MCF 10A (cell line): ENCODE measurements around the gene PPP2R3A. TPM values are rescaled to one million over a fixed set of nuclear protein-coding genes. Genes with fewer than 3 reads are reported as not detected.
A peak's percentile ranks its signal among the peaks of the same experiment; 100 is the strongest.
"Not testable (repeated sequence)": the region's sequence is repeated elsewhere in the genome, so short reads cannot be mapped to it uniquely, and the experiment has no call there.

Source experiments
- BruUV-seq: library from RNA; stranded (reverse); fragments of 400-500 nt; replicated peaks from 2 replicates; lab custom pipeline; 2021; lab: Mats Ljungman, UMichigan
- CTCF ChIA-PET: fragments of 300-600 bp; sonication (Branson Sonifier 250); formaldehyde crosslinking; extraction: SDS; loops from one replicate; lab custom pipeline; 2021; ENCODE audit warnings: antibody characterized with exemption, inconsistent platforms; lab: Yijun Ruan, JAX
- POLR2A ChIA-PET: fragments of 300-600, 350-650 bp; sonication (Branson Sonifier 250); formaldehyde crosslinking; extraction: SDS; loops from one replicate; lab custom pipeline; 2020; ENCODE audit warnings: antibody characterized with exemption, inconsistent platforms; lab: Yijun Ruan, JAX
- DNase-seq: peaks from one replicate; pipeline ENCODE4 v3.0.0-alpha.2; 2018; ENCODE audit not compliant: unreplicated experiment
- H3K27ac Mint-ChIP-seq: one replicate; pipeline ENCODE4 v1.8.0; 2022; ENCODE audit warnings: mild to moderate bottlenecking, low read depth, mixed read lengths; ENCODE audit not compliant: unreplicated experiment
- H3K27me3 Mint-ChIP-seq: one replicate; pipeline ENCODE4 v1.8.0; 2022; ENCODE audit warnings: mixed read lengths; ENCODE audit not compliant: insufficient read depth, unreplicated experiment
- H3K36me3 Mint-ChIP-seq: one replicate; pipeline ENCODE4 v1.8.0; 2022; ENCODE audit warnings: mild to moderate bottlenecking, moderate library complexity, mixed read lengths; ENCODE audit not compliant: insufficient read depth, unreplicated experiment
- H3K4me1 Mint-ChIP-seq: one replicate; pipeline ENCODE4 v1.8.0; 2022; ENCODE audit warnings: mixed read lengths; ENCODE audit not compliant: insufficient read depth, unreplicated experiment
- H3K4me3 Mint-ChIP-seq: one replicate; pipeline ENCODE4 v1.8.0; 2022; ENCODE audit warnings: mild to moderate bottlenecking, moderate library complexity, mixed read lengths; ENCODE audit not compliant: unreplicated experiment
- H3K9me3 Mint-ChIP-seq: one replicate; pipeline ENCODE4 v1.8.0; 2022; ENCODE audit warnings: mixed read lengths; ENCODE audit not compliant: unreplicated experiment
- CTCF ChIP-seq: fragments of 200-600 bp; IDR thresholded peaks from one replicate; pipeline ENCODE4 v1.8.0; 2022; ENCODE audit warnings: antibody characterized with exemption, mild to moderate bottlenecking; ENCODE audit not compliant: unreplicated experiment
- intact Hi-C: fragments of 100-400 bp; cut with micrococcal nuclease; formaldehyde crosslinking; loops from 2 replicates; pipeline ENCODE4 v1.14.1; 2022
- total RNA-seq: library from RNA; stranded (reverse); gene quantifications from 2 replicates; pipeline ENCODE4 v1.2.3, GENCODE V29; 2022

Gene PPP2R3A
- total RNA-seq, 1 experiment from 2014 or later = 7.5 TPM

- CTCF ChIA-PET = interaction anchor here (1.3 to 1.7 kb wide), 2 partner anchors 31 to 566 kb away, joined by 3 to 5 read pairs; partner anchors contain the start of gene STAG1
- intact Hi-C loops = no loop called here
- no peak overlapping the region for H3K27ac Mint-ChIP-seq
Observed at GRCh38 chr3:136186846-136187245, 221.3 kb downstream of the PPP2R3A start.

GRCh38 chr3:136187868-136188267 is 222.3 kb downstream of the PPP2R3A start:
- ChIA-PET POLR2A (interaction anchor here (0.5 to 1.9 kb wide), 4 partner anchors 9 to 560 kb away, joined by 3 to 4 read pairs (median 3); no protein-coding TSS in a partner anchor), CTCF (interaction anchor here (0.7 to 1.7 kb wide), 4 partner anchors 8 to 565 kb away, joined by 3 to 5 read pairs (median 4); partner anchors contain the start of gene STAG1)
- no TSS peak for BruUV-seq
- peaks cover 40% of the 10 kb centered on the region for H3K4me1 Mint-ChIP-seq
- H3K9me3 Mint-ChIP-seq = no peaks in the 10 kb centered on the region
- H3K36me3 Mint-ChIP-seq = peaks cover 16% of the 10 kb centered on the region
- DNase-seq = no peak
- no peak for TF ChIP-seq CTCF
- intact Hi-C loops = no loop called here
- no peaks in the 10 kb centered on the region for H3K27me3 Mint-ChIP-seq
- no peak overlapping the region for H3K27ac Mint-ChIP-seq
- no peak overlapping the region for H3K4me3 Mint-ChIP-seq

More at GRCh38 chr3:136186846-136187245, 221.3 kb downstream of the PPP2R3A start:
- Mint-ChIP-seq H3K4me3 (no peak overlapping the region), H3K27me3 (no peaks in the 10 kb centered on the region), H3K36me3 (peaks cover 16% of the 10 kb centered on the region), H3K9me3 (no peaks in the 10 kb centered on the region), H3K4me1 (peaks cover 39% of the 10 kb centered on the region)
- no TSS peak for BruUV-seq
- POLR2A ChIA-PET = interaction anchor here (0.6 to 1.9 kb wide), 5 partner anchors 8 to 40 kb away, joined by 3 to 15 read pairs (median 4); partner anchors contain the start of gene MSL2
- no peak for TF ChIP-seq CTCF
- no peak for DNase-seq

GRCh38 chr3:136189043-136189442 is 223.5 kb downstream of the PPP2R3A start:
- H3K36me3 Mint-ChIP-seq = peaks cover 16% of the 10 kb centered on the region
- H3K9me3 Mint-ChIP-seq = no peaks in the 10 kb centered on the region
- CTCF ChIA-PET = interaction anchor here (0.7 to 1.2 kb wide), 2 partner anchors 9 to 850 kb away, joined by 3 read pairs; no protein-coding TSS in a partner anchor
- no peak for TF ChIP-seq CTCF
- peaks cover 37% of the 10 kb centered on the region for H3K4me1 Mint-ChIP-seq
- H3K4me3 Mint-ChIP-seq = no peak overlapping the region
- intact Hi-C loops = no loop called here
- no TSS peak for BruUV-seq
- H3K27ac Mint-ChIP-seq = no peak overlapping the region
- DNase-seq = no peak
- POLR2A ChIA-PET = no interaction called here
- H3K27me3 Mint-ChIP-seq = no peaks in the 10 kb centered on the region

GRCh38 chr3:136189859-136190617 is 224.5 kb downstream of the PPP2R3A start:
- intact Hi-C loops = loop anchor here (10.0 kb wide), 1 partner anchor 205 kb away; no protein-coding TSS in a partner anchor
- POLR2A ChIA-PET = interaction anchor here (0.8 kb wide), 1 partner anchor 18 kb away, joined by 3 read pairs; no protein-coding TSS in a partner anchor

GRCh38 chr3:136192195-136192594 is 226.7 kb downstream of the PPP2R3A start:
- POLR2A ChIA-PET = interaction anchor here (0.6 to 3.7 kb wide), 11 partner anchors 10 to 1002 kb away, joined by 3 to 16 read pairs (median 4); partner anchors contain the start of gene PCCB
- intact Hi-C loops = loop anchor here (10.0 kb wide), 1 partner anchor 203 kb away; no protein-coding TSS in a partner anchor
- peak overlapping the region; percentile 93 for H3K27ac Mint-ChIP-seq
- not testable (repeated sequence) for H3K27me3 Mint-ChIP-seq, H3K9me3 Mint-ChIP-seq, BruUV-seq
- peak; percentile 47 for DNase-seq
- CTCF ChIA-PET = interaction anchor here (0.7 to 1.2 kb wide), 2 partner anchors 45 to 549 kb away, joined by 3 to 5 read pairs; no protein-coding TSS in a partner anchor
- H3K4me3 Mint-ChIP-seq = peak overlapping the region; percentile 82
- H3K36me3 Mint-ChIP-seq = peaks cover 34% of the 10 kb centered on the region
- peaks cover 27% of the 10 kb centered on the region for H3K4me1 Mint-ChIP-seq

More at GRCh38 chr3:136189859-136190617, 224.5 kb downstream of the PPP2R3A start:
- H3K4me1 Mint-ChIP-seq = peaks cover 37% of the 10 kb centered on the region
- H3K27me3 Mint-ChIP-seq = no peaks in the 10 kb centered on the region
- no peak for TF ChIP-seq CTCF
- no peak for DNase-seq
- BruUV-seq = no TSS peak
- H3K4me3 Mint-ChIP-seq = no peak overlapping the region
- peaks cover 23% of the 10 kb centered on the region for H3K36me3 Mint-ChIP-seq
- peak overlapping the region; percentile 59 for H3K27ac Mint-ChIP-seq
- H3K9me3 Mint-ChIP-seq = no peaks in the 10 kb centered on the region
- CTCF ChIA-PET = interaction anchor here (0.5 to 1.0 kb wide), 2 partner anchors 17 to 562 kb away, joined by 3 to 4 read pairs; partner anchors contain the start of gene STAG1
